IMR-90 (cell line): Measurements from ENCODE around the gene LRRC8E. TPM values are rescaled to one million over a fixed set of nuclear protein-coding genes. Genes with fewer than 3 reads are reported as not detected.

ENCODE experiments used
- CEBPB ChIP-seq: IDR thresholded peaks from 2 replicates; pipeline ENCODE4 v1.6.1; 2012; ENCODE audit warnings: low read depth, low read length, improper control_type of control experiment
- FOS ChIP-seq: fragments of 150-350 bp; IDR thresholded peaks from 2 replicates; pipeline ENCODE4 v1.6.1; 2016; ENCODE audit warnings: low read depth, low read length
- RCOR1 ChIP-seq: IDR thresholded peaks from 2 replicates; pipeline ENCODE4 v1.6.1; 2012; ENCODE audit warnings: mild to moderate bottlenecking, low read length, improper control_type of control experiment; ENCODE audit not compliant: insufficient replicate concordance
- polyA plus RNA-seq, 3 experiments: library from polyadenylated mRNA; depleted of rRNA; stranded (reverse); fragments of >200 nt; gene quantifications; 2 replicates each; pipeline ENCODE4 v1.2.3, GENCODE V29; 2012; ENCODE audit warnings: low replicate concordance in 1 of 3
- total RNA-seq: library from RNA; depleted of rRNA; stranded (reverse); fragments of >200 nt; gene quantifications from 2 replicates; pipeline ENCODE4 v1.2.3, GENCODE V29; 2012

The LRRC8E gene
- total and polyA plus RNA-seq, 2 of the 4 experiments (the other 2 are of a cell fraction): 6.4 to 7.2 TPM

DNA sequence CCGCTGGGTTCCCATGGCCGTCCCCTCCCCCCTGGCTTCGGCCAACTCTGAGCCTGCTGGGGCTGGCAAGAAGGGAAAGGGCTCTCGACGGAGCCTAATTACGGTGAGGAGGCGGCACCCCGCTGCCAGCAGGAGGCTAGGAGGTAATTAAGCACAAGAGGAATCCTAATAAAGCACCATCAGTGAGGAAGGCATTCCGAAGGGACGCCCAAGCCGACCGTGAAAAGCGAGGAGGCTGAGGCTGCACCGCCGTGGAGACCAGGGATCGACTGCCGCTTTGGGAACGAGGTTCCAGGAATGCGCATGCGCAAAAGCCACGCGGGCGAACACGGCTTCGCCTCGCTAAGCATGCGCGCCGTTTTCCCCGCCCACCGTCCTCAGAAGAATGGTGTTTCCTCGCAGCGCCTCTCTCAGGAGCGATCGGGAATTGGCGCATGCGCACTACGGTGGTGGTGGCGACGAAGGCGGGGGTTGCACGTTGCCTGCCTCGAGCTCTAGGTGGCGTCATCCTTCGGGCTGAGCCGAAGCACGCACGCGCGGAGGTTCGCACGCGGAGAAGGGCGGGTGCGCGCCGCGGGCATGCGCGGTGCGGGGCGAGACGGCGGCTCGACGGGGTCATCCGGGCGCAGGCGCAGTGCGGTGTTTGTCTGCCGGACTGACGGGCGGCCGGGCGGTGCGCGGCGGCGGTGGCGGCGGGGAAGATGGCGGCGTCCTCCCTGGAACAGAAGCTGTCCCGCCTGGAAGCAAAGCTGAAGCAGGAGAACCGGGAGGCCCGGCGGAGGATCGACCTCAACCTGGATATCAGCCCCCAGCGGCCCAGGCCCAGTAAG lies 15.1 kb downstream of the LRRC8E start, which contains the start of gene MAP2K7 (continued):
- TF ChIP-seq RCOR1 (no peak), CEBPB (peak; percentile 76), FOS (peak; percentile 31; the same call in 1 of the 2 replicates)
